H1 (cell line): Measurements from ENCODE around the gene CPED1. TPM values are rescaled to one million over a fixed set of nuclear protein-coding genes. Genes with fewer than 3 reads are reported as not detected.

Experiments
- CTCF ChIA-PET: fragments of 300-600 bp; sonication (Branson Sonifier 250); formaldehyde crosslinking; loops from one replicate; lab custom pipeline; 2021; ENCODE audit not compliant: partially characterized antibody; lab: Charles Lee
- POLR2A ChIA-PET: fragments of 300-600 bp; sonication (Branson Sonifier 250); formaldehyde crosslinking; loops from one replicate; lab custom pipeline; 2021; ENCODE audit warnings: inconsistent platforms; ENCODE audit not compliant: partially characterized antibody; lab: Charles Lee
- DNase-seq, 2 experiments: peaks; one replicate each; pipeline versions ENCODE4 v3.0.0 to v3.0.0-alpha.2; 2010 to 2022; ENCODE audit warnings: low spot score in 2 of 2, low read depth in 1 of 2, mixed read lengths in 1 of 2
- FAIRE-seq: peaks from 2 replicates; lab custom pipeline; 2011; peaks lifted over from hg19 to GRCh38; lab: Jason Lieb, UNC
- H2AFZ ChIP-seq: 2 replicates; pipeline ENCODE4 v1.8.1; 2012; ENCODE audit warnings: low read length, inconsistent platforms
- H2AK5ac ChIP-seq: 2 replicates; pipeline ENCODE4 v1.6.1; 2013; ENCODE audit warnings: low read depth, low read length
- H2BK120ac ChIP-seq: replicated peaks from 2 replicates; pipeline ENCODE3; 2013; ENCODE audit warnings: low read depth, low read length, inconsistent platforms
- H2BK12ac ChIP-seq: 2 replicates; pipeline ENCODE4 v1.6.1; 2013; ENCODE audit warnings: low read depth, low read length
- H2BK15ac ChIP-seq: 2 replicates; pipeline ENCODE4 v1.6.1; 2013; ENCODE audit warnings: low read length
- H2BK20ac ChIP-seq: 2 replicates; pipeline ENCODE4 v1.6.1; 2013; ENCODE audit warnings: low read length
- H2BK5ac ChIP-seq: 2 replicates; pipeline ENCODE4 v1.6.1; 2013; ENCODE audit warnings: low read depth, low read length
- H3K14ac ChIP-seq: 2 replicates; pipeline ENCODE4 v1.6.1; 2013; ENCODE audit warnings: inconsistent platforms; ENCODE audit not compliant: insufficient read length
- H3K18ac ChIP-seq: 2 replicates; pipeline ENCODE4 v1.6.1; 2013; ENCODE audit warnings: low read length; ENCODE audit errors: extremely low read depth
- H3K23ac ChIP-seq: 2 replicates; pipeline ENCODE4 v1.6.1; 2013; ENCODE audit warnings: inconsistent platforms; ENCODE audit not compliant: insufficient read length
- H3K23me2 ChIP-seq: 2 replicates; pipeline ENCODE4 v1.6.1; 2013; ENCODE audit warnings: low read depth, low read length
- H3K27ac ChIP-seq: 2 replicates; pipeline ENCODE4 v1.6.1; 2011; ENCODE audit warnings: low read depth, low read length, inconsistent platforms
- H3K27me3 ChIP-seq, 4 experiments: replicated peaks in 1 of 4; 1 replicate in 1 of 4; 2 replicates in 3 of 4; pipeline versions ENCODE4 v1.6.1 to v1.8.1; 2011 to 2013; ENCODE audit warnings: low read length in 3 of 4, mild to moderate bottlenecking in 3 of 4, inconsistent platforms in 2 of 4, mixed read lengths in 2 of 4, moderate library complexity in 1 of 4; ENCODE audit not compliant: control insufficient read depth in 3 of 4, insufficient read depth in 3 of 4; ENCODE audit errors: extremely low read depth in 1 of 4
- H3K36me3 ChIP-seq, 4 experiments: 2 replicates each; pipeline versions ENCODE4 v1.6.1 to v1.8.1; 2011 to 2013; ENCODE audit warnings: mild to moderate bottlenecking in 4 of 4, low read length in 3 of 4, moderate library complexity in 2 of 4, control low read depth in 1 of 4, inconsistent platforms in 1 of 4; ENCODE audit not compliant: insufficient read depth in 4 of 4, control insufficient read depth in 2 of 4
- H3K4ac ChIP-seq: replicated peaks from 2 replicates; pipeline ENCODE3; 2013; ENCODE audit warnings: low read length, low read depth, mixed read lengths, inconsistent platforms; ENCODE audit not compliant: insufficient read length
- H3K4me1 ChIP-seq, 4 experiments: replicated peaks in 1 of 4; 1 replicate in 1 of 4; 2 replicates in 3 of 4; pipeline versions ENCODE4 v1.6.1 to v1.8.1; 2011 to 2013; ENCODE audit warnings: low read length in 3 of 4, inconsistent platforms in 2 of 4, mixed read lengths in 1 of 4; ENCODE audit not compliant: insufficient read depth in 4 of 4, control insufficient read depth in 3 of 4
- H3K4me2 ChIP-seq, 2 experiments: 2 replicates each; pipeline versions ENCODE4 v1.6.1 to v1.8.1; 2011 to 2013; ENCODE audit warnings: low read depth in 2 of 2, low read length in 2 of 2, control low read depth in 1 of 2, inconsistent platforms in 1 of 2, mild to moderate bottlenecking in 1 of 2; ENCODE audit not compliant: insufficient read depth in 1 of 2
- H3K4me3 ChIP-seq, 4 experiments: fragments of 200-600, 300-600 bp in 1 of 4; sonication (generic), shearing (Covaris generic), sonication (Bioruptor Twin) in 1 of 4; 2 replicates each; pipeline versions ENCODE4 v1.5.1 to v1.8.1; 2011 to 2016; ENCODE audit warnings: low read length in 4 of 4, low read depth in 3 of 4, control low read depth in 2 of 4, inconsistent platforms in 2 of 4, mild to moderate bottlenecking in 2 of 4, mixed read lengths in 1 of 4, moderate library complexity in 1 of 4; ENCODE audit not compliant: insufficient read depth in 2 of 4; ENCODE audit errors: extremely low read depth in 1 of 4
- H3K56ac ChIP-seq: replicated peaks from 2 replicates; pipeline ENCODE3; 2013; ENCODE audit warnings: low read depth, mild to moderate bottlenecking, mixed read lengths, low read length, inconsistent platforms; ENCODE audit not compliant: insufficient read length
- H3K79me1 ChIP-seq: 2 replicates; pipeline ENCODE4 v1.6.1; 2013; ENCODE audit warnings: low read depth, low read length, control low read depth
- H3K79me2 ChIP-seq, 2 experiments: 2 replicates each; pipeline versions ENCODE4 v1.6.1 to v1.8.1; 2012 to 2013; ENCODE audit warnings: low read length in 2 of 2, mild to moderate bottlenecking in 2 of 2, inconsistent platforms in 1 of 2; ENCODE audit not compliant: insufficient read depth in 2 of 2, control insufficient read depth in 1 of 2
- H3K9ac ChIP-seq, 4 experiments: replicated peaks in 1 of 4; 1 replicate in 1 of 4; 2 replicates in 3 of 4; pipeline versions ENCODE4 v1.6.1 to v1.8.1; 2011 to 2013; ENCODE audit warnings: low read depth in 3 of 4, low read length in 3 of 4, control low read depth in 2 of 4, mild to moderate bottlenecking in 2 of 4, moderate library complexity in 2 of 4, inconsistent platforms in 1 of 4; ENCODE audit errors: extremely low read depth in 1 of 4
- H3K9me3 ChIP-seq, 2 experiments: 2 replicates each; pipeline versions ENCODE4 v1.6.1 to v1.8.1; 2012 to 2013; ENCODE audit warnings: mild to moderate bottlenecking in 2 of 2, moderate library complexity in 2 of 2, control low read depth in 1 of 2, inconsistent platforms in 1 of 2, low read depth in 1 of 2, low read length in 1 of 2, mixed read lengths in 1 of 2; ENCODE audit not compliant: insufficient read depth in 2 of 2
- H4K20me1 ChIP-seq, 2 experiments: replicated peaks in 1 of 2; 2 replicates each; pipeline versions ENCODE3 to v1.8.1; 2011 to 2013; ENCODE audit warnings: inconsistent platforms in 2 of 2, low read length in 2 of 2, mild to moderate bottlenecking in 1 of 2; ENCODE audit not compliant: insufficient read depth in 2 of 2, control insufficient read depth in 1 of 2
- H4K5ac ChIP-seq: 2 replicates; pipeline ENCODE4 v1.6.1; 2013; ENCODE audit warnings: low read length, low read depth, mixed read lengths, inconsistent platforms; ENCODE audit not compliant: insufficient read length
- H4K8ac ChIP-seq: 2 replicates; pipeline ENCODE4 v1.8.0; 2013; ENCODE audit warnings: mild to moderate bottlenecking, moderate library complexity, low read length, inconsistent platforms; ENCODE audit not compliant: insufficient read depth; ENCODE audit errors: extremely low read depth
- H4K91ac ChIP-seq: replicated peaks from 2 replicates; pipeline ENCODE3; 2013; ENCODE audit warnings: low read length, mixed read lengths, inconsistent platforms; ENCODE audit not compliant: insufficient read length
- ASH2L ChIP-seq: fragments of 200-600, 300-600 bp; sonication (generic); IDR thresholded peaks from one replicate; pipeline ENCODE4 v1.7.1; 2017; ENCODE audit warnings: low read length
- ATF2 ChIP-seq: IDR thresholded peaks from 2 replicates; pipeline ENCODE4 v1.6.1; 2012; ENCODE audit warnings: low read length, inconsistent platforms
- BACH1 ChIP-seq: IDR thresholded peaks from 2 replicates; pipeline ENCODE4 v1.6.1; 2012; ENCODE audit warnings: low read length, improper control_type of control experiment
- E2F6 ChIP-seq: IDR thresholded peaks from 2 replicates; pipeline ENCODE4 v1.6.1; 2012; ENCODE audit warnings: inconsistent platforms
- JUND ChIP-seq: IDR thresholded peaks from 2 replicates; pipeline ENCODE4 v1.6.1; 2011; ENCODE audit warnings: mild to moderate bottlenecking, improper control_type of control experiment, low read length
- SAP30 ChIP-seq: fragments of 300-600 bp; sonication (generic); IDR thresholded peaks from 2 replicates; pipeline ENCODE4 v1.7.1; 2012; ENCODE audit warnings: low read length, moderate library complexity, mild to moderate bottlenecking, inconsistent platforms; ENCODE audit not compliant: insufficient read depth, insufficient replicate concordance
- SP1 ChIP-seq: IDR thresholded peaks from 2 replicates; pipeline ENCODE4 v1.6.1; 2011; ENCODE audit warnings: low read depth, low read length
- WGBS, 2 experiments: shearing (Covaris generic) in 1 of 2; methylation state at CpG; one replicate each; pipeline versions ENCODE4 v1.1.6 to v1.1.7; 2013 to 2015; ENCODE audit warnings: low lambda C conversion rate in 2 of 2, mixed read lengths in 2 of 2, inconsistent platforms in 1 of 2, low coverage in 1 of 2, missing lambda C conversion rate in 1 of 2; ENCODE audit not compliant: insufficient replicate concordance in 2 of 2, insufficient coverage in 1 of 2, insufficient read length in 1 of 2; ENCODE audit errors: extremely low coverage in 1 of 2, missing lambda C conversion rate in 1 of 2; 5-methylcytosine and 5-hydroxymethylcytosine counted together
- polyA plus RNA-seq, 7 experiments: library from polyadenylated mRNA; depleted of rRNA in 3 of 7; stranded (reverse) in 5 of 7; unstranded in 2 of 7; fragments of >200 nt in 5 of 7; fragments of 200-250 nt in 2 of 7; gene quantifications; 1 replicate in 5 of 7; 2 replicates in 1 of 7; 4 replicates in 1 of 7; pipeline versions ENCODE4 v1.2.1 to v1.2.3, GENCODE V29; 2011 to 2013; ENCODE audit warnings: missing spikeins in 2 of 7, mixed read lengths in 2 of 7
- total RNA-seq: library from RNA; stranded (reverse); fragmentation: NEBNext Ultra II Directional; extraction: Animal tissue kit (Norgen Biotek cat#: 25700); gene quantifications from 2 replicates; pipeline ENCODE4 v1.2.1, GENCODE V29; 2021

Gene CPED1
- total and polyA plus RNA-seq, 2 of the 8 experiments (the other 6 are each of a cell fraction or from before 2014, with no cell fraction given) = 0.08 to 0.39 TPM

GRCh38 chr7:121330053-121330833 lies 341.7 kb downstream of the CPED1 start:
- Histone ChIP-seq H2BK5ac (no peak overlapping the region), H3K56ac (no peak overlapping the region), H3K23ac (no peak overlapping the region), H2BK120ac (no peak overlapping the region), H4K20me1 (no peaks in the 10 kb centered on the region), H3K9me3 (no peaks in the 10 kb centered on the region), H3K14ac (no peak overlapping the region), H3K27me3 (peaks cover 1 to 38% (median 19%) of the 10 kb centered on the region in 4 experiments; a peak in 6 of 7 replicates), H2BK20ac (no peak overlapping the region), H2BK12ac (no peak overlapping the region), H3K79me1 (no peaks in the 10 kb centered on the region), H3K9ac (peak overlapping the region in 1 of 4 experiments; percentile 24; a peak in 2 of 7 replicates), H3K4me3 (peak overlapping the region; percentile 55 to 76 (median 68); a peak in 7 of 8 replicates), H3K23me2 (peaks cover 16% of the 10 kb centered on the region), H3K4me2 (peak overlapping the region; percentile 87 to 97), H4K5ac (no peak overlapping the region), H2AFZ (peak overlapping the region; percentile 85), H3K18ac (no peak overlapping the region), H3K4ac (no peak overlapping the region), H3K27ac (no peak overlapping the region), H2AK5ac (no peak overlapping the region), H4K91ac (no peak overlapping the region), H3K79me2 (no peaks in the 10 kb centered on the region), H4K8ac (no peak overlapping the region; the same call in 1 of the 2 replicates), H3K4me1 (peaks cover 0 to 5% (median under 1%) of the 10 kb centered on the region in 4 experiments; a peak in 2 of 7 replicates), H2BK15ac (no peak overlapping the region), H3K36me3 (no peaks in the 10 kb centered on the region)
- no peak for TF ChIP-seq ATF2
- peak; percentile 14; the same call in 1 of the 2 replicates for TF ChIP-seq BACH1
- peak; percentile 6 for TF ChIP-seq ASH2L
- no peak for TF ChIP-seq JUND
- peak; percentile 52 for TF ChIP-seq SAP30
- TF ChIP-seq SP1 = no peak
- peak; percentile 34; the same call in 1 of the 2 replicates for TF ChIP-seq E2F6
- CTCF ChIA-PET = interaction anchor here (0.6 to 2.2 kb wide), 11 partner anchors 8 to 664 kb away, joined by 3 to 9 read pairs (median 4); no protein-coding TSS in a partner anchor
- DNase-seq = peak in 1 of 2 experiments; percentile 60
- no peak for FAIRE-seq
- WGBS, 2 experiments = 3% methylated on average over 51 of the region's 52 CpGs; no CpG with 5 or more reads in 1 of the 2 experiments
- POLR2A ChIA-PET = interaction anchor here (1.0 to 1.3 kb wide), 2 partner anchors 66 to 108 kb away, joined by 3 to 7 read pairs; partner anchors contain the start of gene FAM3C
